Retina (tissue), 1 donor: Measurements from ENCODE around the gene GPR152.
A peak's percentile ranks its signal among the peaks of the same experiment; 100 is the strongest.
"Not testable (repeated sequence)": the region's sequence is repeated elsewhere in the genome, so short reads cannot be mapped to it uniquely, and the experiment has no call there.

Experiments used
- DNase-seq: peaks from one replicate; pipeline ENCODE4 v3.0.0-alpha.2; 2016

The GPR152 gene

DNA sequence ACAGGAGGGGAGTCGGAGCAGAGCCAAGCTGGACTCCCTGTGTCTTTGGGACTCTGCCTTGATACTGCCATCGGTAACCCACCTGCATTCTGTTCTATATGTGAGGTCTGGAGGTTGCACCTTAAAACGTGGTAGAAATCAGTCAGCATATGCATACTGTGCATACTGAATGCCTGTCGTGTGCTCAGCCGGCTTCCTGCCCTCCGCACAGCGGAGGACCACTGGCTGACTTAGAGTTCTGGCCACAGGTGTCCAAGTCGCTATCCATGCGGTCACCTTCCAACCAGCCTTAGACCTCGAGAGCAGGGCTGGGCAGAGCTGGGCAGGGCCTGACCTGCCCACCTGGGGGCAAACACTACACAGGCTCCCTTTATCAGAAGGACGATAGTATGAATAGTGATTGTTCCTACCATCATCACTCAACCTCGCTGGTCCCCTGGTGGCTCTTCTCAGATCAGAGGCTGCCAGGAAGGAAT is 44.8 kb downstream of the GPR152 start:
- no peak for DNase-seq

DNA sequence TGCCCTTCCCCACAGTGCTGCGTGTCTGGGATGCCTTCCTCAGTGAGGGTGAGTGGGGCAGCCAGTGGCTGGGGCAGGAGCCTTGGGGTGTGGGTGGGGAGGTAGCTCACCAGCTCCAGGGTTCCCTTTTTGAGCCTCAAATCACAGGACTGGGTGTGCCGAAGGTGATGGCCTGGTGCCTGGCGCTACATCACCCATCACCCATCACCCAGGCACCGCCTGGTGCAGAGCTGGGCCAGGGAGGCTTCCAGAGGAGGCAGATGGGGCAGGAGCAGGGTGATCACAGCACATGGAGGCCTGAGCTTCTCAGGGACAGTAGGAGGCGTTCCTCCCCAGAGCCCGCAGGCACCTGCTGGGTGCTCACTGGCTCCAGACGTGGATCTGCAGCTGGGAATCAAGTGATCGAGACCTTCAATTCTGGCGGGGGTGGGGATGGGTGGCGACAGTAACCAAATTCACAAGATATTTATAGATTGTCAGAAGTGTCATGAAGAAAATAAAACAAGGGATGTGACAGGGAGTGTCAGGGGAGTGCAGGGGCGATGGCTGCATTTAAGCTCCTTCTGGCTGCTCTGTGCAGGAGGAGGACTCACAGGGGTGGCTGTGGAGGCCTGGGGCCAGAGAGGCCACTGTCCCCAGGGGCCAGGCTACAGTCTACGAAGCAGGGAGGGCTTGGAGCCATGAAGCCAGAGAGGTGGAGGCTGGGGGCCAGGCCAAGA is 45.4 kb downstream of the GPR152 start:
- no peak for DNase-seq

DNA sequence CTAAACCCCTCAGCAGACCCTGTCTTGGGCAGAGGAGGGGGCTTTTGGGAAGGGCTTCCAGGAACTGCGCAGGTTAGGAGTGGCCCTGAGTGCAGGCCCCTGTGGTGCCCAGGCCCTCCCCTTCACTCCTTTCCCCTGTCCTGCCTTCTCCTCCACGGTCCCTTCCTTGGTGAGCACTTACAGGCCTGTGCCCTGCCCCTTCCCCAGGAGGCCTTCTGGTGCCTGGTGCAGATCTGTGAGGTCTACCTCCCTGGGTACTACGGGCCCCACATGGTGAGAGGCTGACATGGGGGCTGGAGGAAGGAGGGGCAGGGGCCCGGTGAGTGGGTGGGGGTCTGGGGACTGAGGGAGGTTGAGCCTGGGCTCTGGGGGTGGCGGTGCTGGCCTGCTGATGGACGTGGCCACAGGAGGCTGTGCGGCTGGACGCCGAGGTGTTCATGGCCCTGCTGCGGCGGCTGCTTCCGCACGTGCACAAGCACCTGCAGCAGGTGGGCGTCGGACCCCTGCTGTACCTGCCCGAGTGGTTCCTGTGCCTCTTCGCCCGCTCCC is 46.0 kb downstream of the GPR152 start:
- DNase-seq: no peak

DNA sequence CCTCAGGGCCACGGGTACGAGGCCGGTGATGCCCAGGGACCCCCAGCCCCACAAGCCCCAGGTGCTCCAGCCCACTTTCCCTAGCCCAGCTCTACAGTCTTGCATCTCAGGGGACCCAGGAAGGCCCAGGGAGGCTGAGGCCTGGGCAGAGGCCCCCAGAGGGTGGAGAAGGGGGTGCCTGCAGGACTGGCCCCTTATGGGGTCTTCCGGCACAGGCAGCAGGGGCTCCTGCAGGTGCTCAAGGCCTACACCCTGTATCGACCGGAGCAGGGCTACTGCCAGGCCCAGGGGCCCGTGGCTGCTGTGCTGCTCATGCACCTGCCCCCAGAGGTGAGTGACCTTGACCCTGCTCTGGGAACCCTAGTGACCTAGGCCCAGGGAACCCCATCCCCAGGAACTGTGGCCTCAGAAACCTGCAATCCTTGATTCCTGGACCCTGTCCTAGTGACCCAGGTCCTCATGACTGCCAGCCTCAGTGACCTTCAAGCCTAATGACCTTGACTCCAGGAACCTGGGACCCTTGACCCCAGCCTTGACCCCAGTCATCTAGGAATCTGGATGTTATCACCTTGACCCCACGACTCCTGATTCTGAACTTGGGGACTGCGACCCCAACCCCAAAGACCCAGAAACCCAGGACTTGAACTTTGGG is 46.7 kb downstream of the GPR152 start:
- DNase-seq: no peak

DNA sequence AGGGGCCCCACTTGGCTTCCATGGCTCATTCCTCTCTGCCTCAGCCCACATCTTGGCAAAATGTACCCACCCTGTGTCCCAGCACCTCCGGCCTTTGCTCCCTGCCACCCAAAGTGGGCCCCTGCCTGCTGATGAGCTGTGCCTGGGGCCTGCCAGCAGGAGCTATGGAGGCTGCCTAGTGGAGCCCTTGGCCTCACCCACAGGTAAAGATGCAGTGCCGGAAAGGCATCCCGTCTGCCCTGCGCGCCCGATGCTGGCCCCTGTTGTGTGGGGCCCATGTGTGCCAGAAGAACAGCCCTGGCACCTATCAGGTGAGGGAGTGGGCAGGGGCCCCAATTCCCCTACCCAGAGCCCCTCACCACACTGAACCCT is 47.3 kb downstream of the GPR152 start:
- no peak for DNase-seq

DNA sequence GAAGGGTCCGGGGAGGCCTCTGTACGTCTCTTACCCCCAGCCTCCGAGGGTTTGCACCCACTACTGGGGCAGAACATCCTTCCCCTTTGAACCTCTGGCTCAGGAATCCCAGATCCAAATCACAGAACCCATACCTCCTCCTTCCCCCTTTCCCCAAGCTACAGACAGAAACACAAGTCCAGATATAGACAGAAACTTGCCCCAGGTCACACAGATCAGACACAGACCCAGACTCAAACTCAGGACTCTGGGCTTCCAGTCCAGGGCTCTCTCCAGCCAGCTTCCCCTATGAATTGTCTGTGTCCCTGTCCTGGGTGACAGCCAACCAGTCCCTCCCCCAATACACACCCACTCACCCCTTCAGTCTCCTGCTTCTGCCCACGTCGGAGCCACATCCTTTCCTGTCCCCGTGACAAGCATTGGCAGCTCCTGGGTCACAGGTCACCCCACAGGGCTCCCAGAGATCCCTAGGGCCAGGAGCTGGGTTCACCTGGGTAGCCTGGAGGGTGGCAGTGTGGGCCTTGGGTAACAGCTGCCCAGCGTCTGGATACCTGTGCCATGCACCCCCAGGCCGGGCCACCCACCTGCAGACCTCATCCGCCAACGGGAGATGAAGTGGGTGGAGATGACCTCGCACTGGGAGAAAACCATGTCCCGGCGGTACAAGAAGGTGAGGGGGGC is 47.9 kb downstream of the GPR152 start:
- no peak for DNase-seq

DNA sequence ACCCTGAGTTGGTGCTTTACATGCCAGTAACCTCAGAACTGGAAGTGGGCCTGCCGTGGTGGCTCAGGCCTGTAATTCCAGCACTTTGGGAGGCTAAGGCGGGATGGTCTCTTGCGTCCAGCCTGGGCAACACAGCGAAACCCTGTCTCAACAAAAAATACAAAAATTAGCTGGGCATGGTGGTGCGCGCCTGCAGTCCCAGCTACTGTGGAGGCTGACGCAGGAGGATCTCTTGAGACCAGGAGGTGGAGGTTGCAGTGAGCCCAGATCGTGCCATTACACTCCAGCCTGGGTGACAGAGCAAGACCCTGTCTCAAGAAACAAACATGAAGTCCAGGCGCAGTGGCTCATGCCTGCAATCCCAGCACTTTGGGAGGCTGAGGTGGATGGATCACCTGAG is 49.4 kb downstream of the GPR152 start:
- not testable (repeated sequence) for DNase-seq

DNA sequence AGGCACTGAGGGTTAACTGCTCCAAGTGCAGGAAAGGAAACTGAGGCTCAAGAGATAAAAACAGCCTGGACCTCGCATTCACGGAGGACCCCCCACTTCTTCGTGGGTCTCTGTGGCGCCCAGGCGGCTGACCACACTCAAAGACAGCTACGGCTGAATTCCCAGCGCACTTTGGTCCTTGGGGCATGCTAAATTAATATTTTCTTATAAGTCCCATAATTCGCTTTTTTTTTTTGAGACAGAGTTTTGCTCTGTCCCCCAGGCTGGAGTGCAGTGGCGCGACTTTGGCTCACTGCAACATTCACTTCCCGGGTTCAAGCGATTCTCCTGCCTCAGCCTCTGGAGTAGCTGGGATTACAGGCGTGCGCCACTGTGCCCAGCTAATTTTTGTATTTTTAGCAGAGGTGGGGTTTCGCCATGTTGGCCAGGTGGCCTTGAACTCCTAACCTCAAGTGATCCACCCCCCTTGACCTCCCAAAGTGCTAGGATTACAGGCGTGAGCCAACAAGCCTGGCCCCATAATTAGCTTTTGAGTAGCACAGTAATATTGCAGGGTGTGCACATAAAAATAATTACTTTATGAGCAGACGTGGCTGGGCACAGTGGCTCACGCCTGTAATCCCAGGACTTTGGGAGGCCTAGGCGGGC is 50.2 kb downstream of the GPR152 start:
- peak; percentile 72 for DNase-seq

DNA sequence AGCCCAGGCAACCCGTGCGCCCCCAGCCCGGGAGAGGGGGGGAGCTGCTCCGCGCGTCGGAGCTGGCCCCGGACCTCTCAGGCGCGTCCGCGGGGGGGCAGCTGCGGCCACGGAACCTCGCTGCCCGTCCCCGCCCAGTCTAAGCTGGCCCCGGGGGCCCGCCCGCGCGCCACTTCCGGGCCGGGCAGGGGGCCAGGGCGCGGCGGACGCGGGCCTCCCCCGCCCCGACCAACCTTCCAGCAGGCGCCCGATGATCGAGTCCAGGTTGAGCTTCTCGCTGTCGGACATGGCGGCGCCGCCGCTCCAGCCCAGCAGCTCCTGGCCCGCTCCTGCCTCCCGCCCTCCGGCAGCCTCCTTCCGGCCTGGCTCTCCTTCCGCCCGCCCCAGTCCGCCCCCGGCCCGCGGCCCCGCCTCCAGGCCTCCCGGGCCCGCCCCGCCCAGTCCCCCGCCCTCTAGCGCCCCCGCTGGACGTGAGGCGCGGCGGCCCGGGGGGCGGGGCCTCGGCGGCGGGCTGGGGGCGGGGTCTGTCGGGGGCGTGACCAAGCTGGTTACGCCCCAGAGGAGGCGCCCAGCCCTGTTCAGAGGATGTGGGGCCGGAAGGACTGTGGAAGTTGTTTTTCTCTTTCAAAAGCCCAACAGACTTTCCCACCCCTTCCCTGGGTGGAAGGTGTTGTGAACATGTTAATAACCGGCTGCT is 50.9 kb downstream of the GPR152 start, which contains the start of gene PPP1CA:
PPP1CA (minus strand) TSS at position 364 of the 697 bp plus-strand sequence; CDS start at position 288, 76 bp downstream.
- peak; percentile 70 for DNase-seq
